GM12878 (cell line): Measurements from ENCODE around the gene LOXL3. TPM values are rescaled to one million over a fixed set of nuclear protein-coding genes. Genes with fewer than 3 reads are reported as not detected.

ENCODE experiments used
- CBX3 ChIP-seq: fragments of 200-600 bp; sonication (generic); IDR thresholded peaks from 2 replicates; pipeline ENCODE4 v1.6.1; 2016; ENCODE audit warnings: low read depth, borderline replicate concordance
- CREM ChIP-seq: IDR thresholded peaks from 2 replicates; pipeline ENCODE4 v1.6.1; 2014; ENCODE audit warnings: antibody characterized with exemption, low read depth
- EGR1 ChIP-seq, 2 experiments: IDR thresholded peaks; 1 replicate in 1 of 2; 2 replicates in 1 of 2; pipeline ENCODE4 v1.6.1; 2011 to 2012; ENCODE audit warnings: low read depth in 2 of 2, low read length in 2 of 2, borderline replicate concordance in 1 of 2, mild to moderate bottlenecking in 1 of 2, moderate library complexity in 1 of 2
- HDAC6 ChIP-seq: fragments of 200-600 bp; sonication (generic); IDR thresholded peaks from one replicate; pipeline ENCODE4 v1.8.0; 2017; ENCODE audit warnings: antibody characterized with exemption; ENCODE audit not compliant: unreplicated experiment
- JUNB ChIP-seq: IDR thresholded peaks from 2 replicates; pipeline ENCODE4 v1.6.1; 2016; ENCODE audit warnings: antibody characterized with exemption, mild to moderate bottlenecking
- NR2C2 ChIP-seq: IDR thresholded peaks from 2 replicates; pipeline ENCODE4 v1.6.1; 2011; ENCODE audit warnings: borderline replicate concordance, low read depth; ENCODE audit not compliant: control insufficient read depth, insufficient read length
- POU2F2 ChIP-seq: IDR thresholded peaks from 3 replicates; pipeline ENCODE4 v1.6.1; 2011; ENCODE audit warnings: low read depth, mild to moderate bottlenecking, low read length, borderline replicate concordance
- RAD21 ChIP-seq: IDR thresholded peaks from 2 replicates; pipeline ENCODE4 v1.6.1; 2011; ENCODE audit warnings: mild to moderate bottlenecking, low read depth, low read length, moderate library complexity; ENCODE audit not compliant: insufficient read depth
- RAD51 ChIP-seq: fragments of 450-650 bp; IDR thresholded peaks from 2 replicates; pipeline ENCODE4 v1.6.1; 2016; ENCODE audit warnings: moderate library complexity, mild to moderate bottlenecking, inconsistent platforms
- SIN3A ChIP-seq: IDR thresholded peaks from 2 replicates; pipeline ENCODE4 v1.6.1; 2012; ENCODE audit warnings: low read depth, low read length, improper control_type of control experiment
- SMARCA5 ChIP-seq: fragments of 450-650 bp; IDR thresholded peaks from 2 replicates; pipeline ENCODE4 v1.6.1; 2017; ENCODE audit warnings: mild to moderate bottlenecking
- STAT3 ChIP-seq: IDR thresholded peaks from 2 replicates; pipeline ENCODE4 v1.6.1; 2011; ENCODE audit warnings: low read depth, low read length, improper control_type of control experiment
- SUPT20H ChIP-seq: IDR thresholded peaks from 2 replicates; pipeline ENCODE4 v1.6.1; 2011; ENCODE audit warnings: low read depth, mild to moderate bottlenecking, low read length, moderate library complexity, borderline replicate concordance; ENCODE audit not compliant: control insufficient read depth
- YY1 ChIP-seq: IDR thresholded peaks from 2 replicates; pipeline ENCODE4 v1.6.1; 2011; ENCODE audit warnings: low read depth, mild to moderate bottlenecking, low read length
- polyA plus RNA-seq, 11 experiments: library from polyadenylated mRNA; depleted of rRNA in 4 of 11; unstranded in 6 of 11; stranded (reverse) in 5 of 11; fragments of >200 nt; fragmentation: Nextera tagmentation in 4 of 11; fragmentation: Illumina TruSeq in 1 of 11; extraction: Ambion mirVana in 4 of 11; extraction: Trizol in 1 of 11; gene quantifications; 1 replicate in 1 of 11; 2 replicates in 10 of 11; pipeline versions ENCODE4 v1.2.1 to v1.2.3, GENCODE V29; 2011 to 2016; ENCODE audit warnings: inconsistent platforms in 2 of 11, missing spikeins in 2 of 11, low read depth in 1 of 11
- total RNA-seq, 4 experiments: library from RNA; depleted of rRNA in 3 of 4; stranded (reverse); fragments of >200 nt in 3 of 4; fragmentation: Illumina TruSeq in 1 of 4; extraction: Trizol in 1 of 4; gene quantifications; 2 replicates each; pipeline versions ENCODE4 v1.2.1 to v1.2.3, GENCODE V29; 2013 to 2021
- TF ChIP-seq, protein P1 (sequence below): fragments of 450-650 bp; IDR thresholded peaks from 2 replicates; pipeline ENCODE4 v1.6.1; 2017; ENCODE audit warnings: antibody characterized with exemption, mild to moderate bottlenecking, moderate library complexity
- TF ChIP-seq, protein P2 (sequence below): fragments of 450-650 bp; IDR thresholded peaks from 2 replicates; pipeline ENCODE4 v1.6.1; 2017; ENCODE audit warnings: mild to moderate bottlenecking
- TF ChIP-seq, protein P3 (sequence below): IDR thresholded peaks from 2 replicates; pipeline ENCODE4 v1.6.1; 2011; ENCODE audit warnings: low read depth, mild to moderate bottlenecking, low read length, moderate library complexity, borderline replicate concordance; ENCODE audit errors: extremely low read depth
- TF ChIP-seq, protein P4 (sequence below): fragments of 450-650 bp; formaldehyde crosslinking; IDR thresholded peaks from 2 replicates; pipeline ENCODE4 v1.4.0; 2020; ENCODE audit warnings: mild to moderate bottlenecking, moderate library complexity
- TF ChIP-seq, protein P5 (sequence below), 3 experiments: IDR thresholded peaks in 2 of 3; conservative IDR thresholded peaks in 1 of 3; 2 replicates each; pipeline ENCODE4 v1.5.1; 2011; ENCODE audit warnings: low read depth in 3 of 3, low read length in 3 of 3, mild to moderate bottlenecking in 3 of 3, control low read depth in 2 of 3, moderate library complexity in 2 of 3, inconsistent platforms in 1 of 3, mixed read lengths in 1 of 3; ENCODE audit not compliant: control insufficient read depth in 2 of 3, insufficient read depth in 1 of 3; ENCODE audit errors: extremely low read depth in 1 of 3

Gene LOXL3
- total and polyA plus RNA-seq, 10 of the 15 experiments (the other 5 are each of a cell fraction or from before 2014, with no cell fraction given): 6.2 to 40.9 (median 23.3) TPM

DNA sequence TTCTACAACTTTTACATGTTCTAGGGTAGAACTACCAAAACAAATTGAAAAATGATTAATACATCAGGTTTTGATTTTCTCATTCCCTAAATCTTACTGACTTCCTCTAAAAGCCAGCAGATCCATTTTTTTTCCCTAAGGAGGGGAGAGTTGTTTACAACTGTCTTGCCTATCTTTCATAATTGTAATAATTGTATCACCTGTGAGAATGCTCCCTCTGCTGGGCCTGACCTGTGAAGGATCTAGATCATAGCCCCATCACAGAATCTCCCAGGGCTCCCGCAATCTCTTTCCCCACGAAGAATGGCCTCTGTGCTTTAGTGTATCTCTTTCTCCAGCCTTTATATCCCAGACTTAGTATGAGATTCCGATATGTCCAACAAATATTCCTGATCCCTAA lies 9.1 kb downstream of the LOXL3 start (continued):
- TF ChIP-seq, protein P1, sequence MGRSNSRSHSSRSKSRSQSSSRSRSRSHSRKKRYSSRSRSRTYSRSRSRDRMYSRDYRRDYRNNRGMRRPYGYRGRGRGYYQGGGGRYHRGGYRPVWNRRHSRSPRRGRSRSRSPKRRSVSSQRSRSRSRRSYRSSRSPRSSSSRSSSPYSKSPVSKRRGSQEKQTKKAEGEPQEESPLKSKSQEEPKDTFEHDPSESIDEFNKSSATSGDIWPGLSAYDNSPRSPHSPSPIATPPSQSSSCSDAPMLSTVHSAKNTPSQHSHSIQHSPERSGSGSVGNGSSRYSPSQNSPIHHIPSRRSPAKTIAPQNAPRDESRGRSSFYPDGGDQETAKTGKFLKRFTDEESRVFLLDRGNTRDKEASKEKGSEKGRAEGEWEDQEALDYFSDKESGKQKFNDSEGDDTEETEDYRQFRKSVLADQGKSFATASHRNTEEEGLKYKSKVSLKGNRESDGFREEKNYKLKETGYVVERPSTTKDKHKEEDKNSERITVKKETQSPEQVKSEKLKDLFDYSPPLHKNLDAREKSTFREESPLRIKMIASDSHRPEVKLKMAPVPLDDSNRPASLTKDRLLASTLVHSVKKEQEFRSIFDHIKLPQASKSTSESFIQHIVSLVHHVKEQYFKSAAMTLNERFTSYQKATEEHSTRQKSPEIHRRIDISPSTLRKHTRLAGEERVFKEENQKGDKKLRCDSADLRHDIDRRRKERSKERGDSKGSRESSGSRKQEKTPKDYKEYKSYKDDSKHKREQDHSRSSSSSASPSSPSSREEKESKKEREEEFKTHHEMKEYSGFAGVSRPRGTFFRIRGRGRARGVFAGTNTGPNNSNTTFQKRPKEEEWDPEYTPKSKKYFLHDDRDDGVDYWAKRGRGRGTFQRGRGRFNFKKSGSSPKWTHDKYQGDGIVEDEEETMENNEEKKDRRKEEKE: no peak
- TF ChIP-seq JUNB: no peak
- no peak for TF ChIP-seq RAD51
- no peak for TF ChIP-seq SMARCA5
- TF ChIP-seq, protein P2, sequence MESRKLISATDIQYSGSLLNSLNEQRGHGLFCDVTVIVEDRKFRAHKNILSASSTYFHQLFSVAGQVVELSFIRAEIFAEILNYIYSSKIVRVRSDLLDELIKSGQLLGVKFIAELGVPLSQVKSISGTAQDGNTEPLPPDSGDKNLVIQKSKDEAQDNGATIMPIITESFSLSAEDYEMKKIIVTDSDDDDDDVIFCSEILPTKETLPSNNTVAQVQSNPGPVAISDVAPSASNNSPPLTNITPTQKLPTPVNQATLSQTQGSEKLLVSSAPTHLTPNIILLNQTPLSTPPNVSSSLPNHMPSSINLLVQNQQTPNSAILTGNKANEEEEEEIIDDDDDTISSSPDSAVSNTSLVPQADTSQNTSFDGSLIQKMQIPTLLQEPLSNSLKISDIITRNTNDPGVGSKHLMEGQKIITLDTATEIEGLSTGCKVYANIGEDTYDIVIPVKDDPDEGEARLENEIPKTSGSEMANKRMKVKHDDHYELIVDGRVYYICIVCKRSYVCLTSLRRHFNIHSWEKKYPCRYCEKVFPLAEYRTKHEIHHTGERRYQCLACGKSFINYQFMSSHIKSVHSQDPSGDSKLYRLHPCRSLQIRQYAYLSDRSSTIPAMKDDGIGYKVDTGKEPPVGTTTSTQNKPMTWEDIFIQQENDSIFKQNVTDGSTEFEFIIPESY: no peak
- no peak for TF ChIP-seq SUPT20H
- TF ChIP-seq CBX3: no peak
- TF ChIP-seq CREM: no peak
- no peak for TF ChIP-seq EGR1 (IDR thresholded peaks at IDR 0.05; ENCODE audit: borderline replicate concordance in 1 of 2, low read depth in 2 of 2, low read length in 2 of 2)
- peak; percentile 46; the same call in 1 of the 2 replicates for TF ChIP-seq RAD21
- TF ChIP-seq, protein P3, sequence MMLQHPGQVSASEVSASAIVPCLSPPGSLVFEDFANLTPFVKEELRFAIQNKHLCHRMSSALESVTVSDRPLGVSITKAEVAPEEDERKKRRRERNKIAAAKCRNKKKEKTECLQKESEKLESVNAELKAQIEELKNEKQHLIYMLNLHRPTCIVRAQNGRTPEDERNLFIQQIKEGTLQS: no peak
- no peak for TF ChIP-seq HDAC6
- TF ChIP-seq, protein P4, sequence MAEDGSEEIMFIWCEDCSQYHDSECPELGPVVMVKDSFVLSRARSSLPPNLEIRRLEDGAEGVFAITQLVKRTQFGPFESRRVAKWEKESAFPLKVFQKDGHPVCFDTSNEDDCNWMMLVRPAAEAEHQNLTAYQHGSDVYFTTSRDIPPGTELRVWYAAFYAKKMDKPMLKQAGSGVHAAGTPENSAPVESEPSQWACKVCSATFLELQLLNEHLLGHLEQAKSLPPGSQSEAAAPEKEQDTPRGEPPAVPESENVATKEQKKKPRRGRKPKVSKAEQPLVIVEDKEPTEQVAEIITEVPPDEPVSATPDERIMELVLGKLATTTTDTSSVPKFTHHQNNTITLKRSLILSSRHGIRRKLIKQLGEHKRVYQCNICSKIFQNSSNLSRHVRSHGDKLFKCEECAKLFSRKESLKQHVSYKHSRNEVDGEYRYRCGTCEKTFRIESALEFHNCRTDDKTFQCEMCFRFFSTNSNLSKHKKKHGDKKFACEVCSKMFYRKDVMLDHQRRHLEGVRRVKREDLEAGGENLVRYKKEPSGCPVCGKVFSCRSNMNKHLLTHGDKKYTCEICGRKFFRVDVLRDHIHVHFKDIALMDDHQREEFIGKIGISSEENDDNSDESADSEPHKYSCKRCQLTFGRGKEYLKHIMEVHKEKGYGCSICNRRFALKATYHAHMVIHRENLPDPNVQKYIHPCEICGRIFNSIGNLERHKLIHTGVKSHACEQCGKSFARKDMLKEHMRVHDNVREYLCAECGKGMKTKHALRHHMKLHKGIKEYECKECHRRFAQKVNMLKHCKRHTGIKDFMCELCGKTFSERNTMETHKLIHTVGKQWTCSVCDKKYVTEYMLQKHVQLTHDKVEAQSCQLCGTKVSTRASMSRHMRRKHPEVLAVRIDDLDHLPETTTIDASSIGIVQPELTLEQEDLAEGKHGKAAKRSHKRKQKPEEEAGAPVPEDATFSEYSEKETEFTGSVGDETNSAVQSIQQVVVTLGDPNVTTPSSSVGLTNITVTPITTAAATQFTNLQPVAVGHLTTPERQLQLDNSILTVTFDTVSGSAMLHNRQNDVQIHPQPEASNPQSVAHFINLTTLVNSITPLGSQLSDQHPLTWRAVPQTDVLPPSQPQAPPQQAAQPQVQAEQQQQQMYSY (CRISPR knock-in tag): no peak
- TF ChIP-seq YY1: no peak
- no peak for TF ChIP-seq NR2C2
- TF ChIP-seq SIN3A: no peak
- TF ChIP-seq STAT3: no peak
- TF ChIP-seq POU2F2: no peak
- TF ChIP-seq, protein P5, sequence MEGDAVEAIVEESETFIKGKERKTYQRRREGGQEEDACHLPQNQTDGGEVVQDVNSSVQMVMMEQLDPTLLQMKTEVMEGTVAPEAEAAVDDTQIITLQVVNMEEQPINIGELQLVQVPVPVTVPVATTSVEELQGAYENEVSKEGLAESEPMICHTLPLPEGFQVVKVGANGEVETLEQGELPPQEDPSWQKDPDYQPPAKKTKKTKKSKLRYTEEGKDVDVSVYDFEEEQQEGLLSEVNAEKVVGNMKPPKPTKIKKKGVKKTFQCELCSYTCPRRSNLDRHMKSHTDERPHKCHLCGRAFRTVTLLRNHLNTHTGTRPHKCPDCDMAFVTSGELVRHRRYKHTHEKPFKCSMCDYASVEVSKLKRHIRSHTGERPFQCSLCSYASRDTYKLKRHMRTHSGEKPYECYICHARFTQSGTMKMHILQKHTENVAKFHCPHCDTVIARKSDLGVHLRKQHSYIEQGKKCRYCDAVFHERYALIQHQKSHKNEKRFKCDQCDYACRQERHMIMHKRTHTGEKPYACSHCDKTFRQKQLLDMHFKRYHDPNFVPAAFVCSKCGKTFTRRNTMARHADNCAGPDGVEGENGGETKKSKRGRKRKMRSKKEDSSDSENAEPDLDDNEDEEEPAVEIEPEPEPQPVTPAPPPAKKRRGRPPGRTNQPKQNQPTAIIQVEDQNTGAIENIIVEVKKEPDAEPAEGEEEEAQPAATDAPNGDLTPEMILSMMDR (IDR thresholded peaks at IDR 0.05 in 2 of 3, conservative IDR thresholded peaks at IDR 0.05 in 1 of 3; ENCODE audit: control insufficient read depth in 2 of 3, extremely low read depth in 1 of 3, insufficient read depth in 1 of 3, low read depth in 3 of 3, low read length in 3 of 3): peak; percentile 33 to 41 (median 39); a peak in 4 of 6 replicates
